ENCODE results near the gene FANCB. TPM values are rescaled to one million over a fixed set of nuclear protein-coding genes. Genes with fewer than 3 reads are reported as not detected.

FANCB gene
- 1 to 10 TPM; 2.0 to 4.2 (median 3.1) TPM for polyA plus RNA-seq (ENCODE audit: insufficient read length in 4 of 4)

GRCh38 chrX:14872851-14873675 is at the start of gene FANCB, which contains the start of gene MOSPD2:
FANCB (minus strand) TSS chrX:14873069; CDS start chrX:14865510, 7,559 bp downstream.
MOSPD2 (plus strand) TSS chrX:14873421; CDS start chrX:14873529, 108 bp downstream.
- peak; percentile 58 to 89 (median 74) for DNase-seq (ENCODE audit: low read depth in 4 of 4, low spot score in 2 of 4)

GRCh38 chrX:14922437-14922836 is 49.6 kb upstream of the FANCB start:
- no peak for DNase-seq (ENCODE audit: low read depth in 4 of 4, low spot score in 2 of 4)

GRCh38 chrX:14920196-14920595 is 47.3 kb upstream of the FANCB start:
- DNase-seq (ENCODE audit: low read depth in 4 of 4, low spot score in 2 of 4) = no peak

GRCh38 chrX:14919407-14919806 is 46.5 kb upstream of the FANCB start:
- DNase-seq (ENCODE audit: low read depth in 4 of 4, low spot score in 2 of 4) = no peak

- DNase-seq (ENCODE audit: low read depth in 4 of 4, low spot score in 2 of 4) = no peak
Measured at GRCh38 chrX:14916017-14916674, 43.3 kb upstream of the FANCB start.

- DNase-seq (ENCODE audit: low read depth in 4 of 4, low spot score in 2 of 4) = no peak
Measured at GRCh38 chrX:14915596-14915995, 42.7 kb upstream of the FANCB start.

- DNase-seq (ENCODE audit: low read depth in 4 of 4, low spot score in 2 of 4) = no peak
Measured at GRCh38 chrX:14913241-14913640, 40.4 kb upstream of the FANCB start.

- no peak for DNase-seq (ENCODE audit: low read depth in 4 of 4, low spot score in 2 of 4)
Measured at GRCh38 chrX:14903891-14904290, 31.0 kb upstream of the FANCB start.

- DNase-seq (ENCODE audit: low read depth in 4 of 4, low spot score in 2 of 4) = no peak
Measured at GRCh38 chrX:14902537-14902936, 29.7 kb upstream of the FANCB start.

GRCh38 chrX:14899607-14900006 is 26.7 kb upstream of the FANCB start:
- DNase-seq (ENCODE audit: low read depth in 4 of 4, low spot score in 2 of 4) = no peak

GRCh38 chrX:14897042-14897441 is 24.2 kb upstream of the FANCB start:
- no peak for DNase-seq (ENCODE audit: low read depth in 4 of 4, low spot score in 2 of 4)

GRCh38 chrX:14896273-14896672 is 23.4 kb upstream of the FANCB start:
- DNase-seq (ENCODE audit: low read depth in 4 of 4, low spot score in 2 of 4) = no peak

- no peak for DNase-seq (ENCODE audit: low read depth in 4 of 4, low spot score in 2 of 4)
Measured at GRCh38 chrX:14886252-14886651, 13.4 kb upstream of the FANCB start.

GRCh38 chrX:14884714-14885113 is 11.8 kb upstream of the FANCB start:
- DNase-seq (ENCODE audit: low read depth in 4 of 4, low spot score in 2 of 4) = no peak

- DNase-seq (ENCODE audit: low read depth in 4 of 4, low spot score in 2 of 4) = no peak
Measured at GRCh38 chrX:14883826-14884225, 11.0 kb upstream of the FANCB start.

GRCh38 chrX:14875624-14876023 is 2.8 kb upstream of the FANCB start:
- DNase-seq (ENCODE audit: low read depth in 4 of 4, low spot score in 2 of 4) = no peak

- no peak for DNase-seq (ENCODE audit: low read depth in 4 of 4, low spot score in 2 of 4)
Measured at GRCh38 chrX:14873676-14874049, 794 bp upstream of the FANCB start.

GRCh38 chrX:14872355-14872754 is 514 bp downstream of the FANCB start:
- no peak for DNase-seq (ENCODE audit: low read depth in 4 of 4, low spot score in 2 of 4)

GRCh38 chrX:14871767-14872166 is 1.1 kb downstream of the FANCB start:
- DNase-seq (ENCODE audit: low read depth in 4 of 4, low spot score in 2 of 4) = no peak

GRCh38 chrX:14865201-14865600 is 7.7 kb downstream of the FANCB start:
- no peak for DNase-seq (ENCODE audit: low read depth in 4 of 4, low spot score in 2 of 4)

- DNase-seq (ENCODE audit: low read depth in 4 of 4, low spot score in 2 of 4) = no peak
Measured at GRCh38 chrX:14864631-14865030, 8.2 kb downstream of the FANCB start.

- DNase-seq (ENCODE audit: low read depth in 4 of 4, low spot score in 2 of 4) = no peak
Measured at GRCh38 chrX:14851526-14851925, 21.3 kb downstream of the FANCB start.

Measured in left renal cortex interstitium (tissue), 4 donors.